Kidney epithelial cell (primary cell): ENCODE results near the gene CHERP. TPM values are rescaled to one million over a fixed set of nuclear protein-coding genes. Genes with fewer than 3 reads are reported as not detected.
"Not testable (repeated sequence)": the region's sequence is repeated elsewhere in the genome, so short reads cannot be mapped to it uniquely, and the experiment has no call there.

ENCODE experiments used
- DNase-seq: peaks from one replicate; pipeline ENCODE4 v3.0.0-alpha.2; 2010; ENCODE audit warnings: low read depth
- H3K27me3 ChIP-seq: 2 replicates; pipeline ENCODE4 v1.6.0; 2011; ENCODE audit warnings: low read length; ENCODE audit not compliant: control insufficient read depth, insufficient read depth
- H3K36me3 ChIP-seq: 2 replicates; pipeline ENCODE4 v1.5.1; 2011; ENCODE audit warnings: low read length; ENCODE audit not compliant: control insufficient read depth, insufficient read depth
- H3K4me3 ChIP-seq: 2 replicates; pipeline ENCODE4 v1.5.1; 2011; ENCODE audit warnings: low read depth, mild to moderate bottlenecking, control low read depth, low read length
- CTCF ChIP-seq: IDR thresholded peaks from 2 replicates; pipeline ENCODE4 v1.5.1; 2011; ENCODE audit warnings: mild to moderate bottlenecking, moderate library complexity, low read length, control low read depth, inconsistent platforms; ENCODE audit not compliant: insufficient read depth, poor library complexity, severe bottlenecking
- total RNA-seq: library from RNA; depleted of rRNA; stranded (reverse); fragments of >200 nt; gene quantifications from 2 replicates; pipeline ENCODE4 v1.2.3, GENCODE V29; 2015

The CHERP gene
- total RNA-seq, 1 donor from 2014 or later, result 10.3 TPM

GRCh38 chr19:16514383-16515019 lies 27.7 kb downstream of the CHERP start:
- H3K27me3 ChIP-seq, result no peaks in the 10 kb centered on the region
- H3K4me3 ChIP-seq, result no peak overlapping the region
- DNase-seq, result no peak
- no peak for TF ChIP-seq CTCF
- peaks cover 3% of the 10 kb centered on the region for H3K36me3 ChIP-seq

- not testable (repeated sequence) for H3K4me3 ChIP-seq, H3K36me3 ChIP-seq, H3K27me3 ChIP-seq, DNase-seq
Observed at GRCh38 chr19:16512611-16513010, 29.6 kb downstream of the CHERP start.

- no peak overlapping the region for H3K4me3 ChIP-seq
Observed at GRCh38 chr19:16509141-16510061, 32.8 kb downstream of the CHERP start.

GRCh38 chr19:16508546-16508945 lies 33.7 kb downstream of the CHERP start:
- H3K4me3 ChIP-seq, result no peak overlapping the region
- TF ChIP-seq CTCF, result no peak
- no peak for DNase-seq
- H3K27me3 ChIP-seq, result no peaks in the 10 kb centered on the region
- H3K36me3 ChIP-seq, result no peaks in the 10 kb centered on the region

More at GRCh38 chr19:16509141-16510061, 32.8 kb downstream of the CHERP start:
- Histone ChIP-seq H3K36me3 (no peaks in the 10 kb centered on the region), H3K27me3 (no peaks in the 10 kb centered on the region)
- no peak for DNase-seq
- TF ChIP-seq CTCF, result no peak

GRCh38 chr19:16506961-16507360 lies 35.3 kb downstream of the CHERP start:
- H3K27me3 ChIP-seq, result no peaks in the 10 kb centered on the region
- no peaks in the 10 kb centered on the region for H3K36me3 ChIP-seq
- DNase-seq, result no peak
- TF ChIP-seq CTCF, result no peak
- H3K4me3 ChIP-seq, result no peak overlapping the region

GRCh38 chr19:16506161-16506560 lies 36.1 kb downstream of the CHERP start:
- not testable (repeated sequence) for DNase-seq, H3K4me3 ChIP-seq, H3K27me3 ChIP-seq, H3K36me3 ChIP-seq

- no peak for TF ChIP-seq CTCF
- H3K36me3 ChIP-seq, result no peaks in the 10 kb centered on the region
- no peak overlapping the region for H3K4me3 ChIP-seq
- H3K27me3 ChIP-seq, result no peaks in the 10 kb centered on the region
- no peak for DNase-seq
Observed at GRCh38 chr19:16504271-16504670, 38.0 kb downstream of the CHERP start.
